H9 (cell line): Measurements from ENCODE around the gene COPS4. TPM values are rescaled to one million over a fixed set of nuclear protein-coding genes. Genes with fewer than 3 reads are reported as not detected.

Source experiments
- DNase-seq: peaks from one replicate; pipeline ENCODE4 v3.0.0-alpha.2; 2017
- H2AFZ ChIP-seq: one replicate; pipeline ENCODE4 v1.6.1; 2013; ENCODE audit warnings: mild to moderate bottlenecking, low read length, control low read depth, moderate library complexity
- H2AK5ac ChIP-seq: 2 replicates; pipeline ENCODE4 v1.6.1; 2013; ENCODE audit warnings: low read length, control low read depth, mixed read lengths; ENCODE audit not compliant: insufficient read length
- H2BK120ac ChIP-seq: one replicate; pipeline ENCODE4 v1.6.1; 2013; ENCODE audit warnings: low read depth, mild to moderate bottlenecking, low read length, control low read depth, inconsistent platforms; ENCODE audit not compliant: poor library complexity, severe bottlenecking
- H2BK12ac ChIP-seq: 2 replicates; pipeline ENCODE4 v1.6.1; 2013; ENCODE audit warnings: low read length, control low read depth, mixed read lengths, low read depth; ENCODE audit not compliant: insufficient read length
- H2BK15ac ChIP-seq: 2 replicates; pipeline ENCODE4 v1.6.1; 2013; ENCODE audit warnings: low read depth, low read length, control low read depth
- H2BK20ac ChIP-seq: one replicate; pipeline ENCODE4 v1.6.1; 2013; ENCODE audit warnings: low read depth, mild to moderate bottlenecking, low read length, control low read depth, inconsistent platforms; ENCODE audit not compliant: poor library complexity, severe bottlenecking
- H2BK5ac ChIP-seq: 2 replicates; pipeline ENCODE4 v1.6.1; 2013; ENCODE audit warnings: low read length, control low read depth, mixed read lengths; ENCODE audit not compliant: insufficient read length
- H3K14ac ChIP-seq: 2 replicates; pipeline ENCODE4 v1.6.1; 2013; ENCODE audit warnings: low read length, control low read depth; ENCODE audit not compliant: insufficient read depth
- H3K18ac ChIP-seq: 2 replicates; pipeline ENCODE4 v1.6.1; 2013; ENCODE audit warnings: low read depth, mild to moderate bottlenecking, mixed read lengths, low read length, control low read depth; ENCODE audit not compliant: insufficient read length
- H3K23ac ChIP-seq: 2 replicates; pipeline ENCODE4 v1.6.1; 2013; ENCODE audit warnings: low read length, control low read depth, mixed read lengths, low read depth; ENCODE audit not compliant: insufficient read length
- H3K23me2 ChIP-seq: 2 replicates; pipeline ENCODE4 v1.6.1; 2013; ENCODE audit warnings: low read depth, mild to moderate bottlenecking, mixed read lengths, low read length, control low read depth; ENCODE audit not compliant: insufficient read length, poor library complexity, severe bottlenecking
- H3K27ac ChIP-seq: 2 replicates; pipeline ENCODE4 v1.5.1; 2013; ENCODE audit warnings: low read length, control low read depth, mixed read lengths, low read depth; ENCODE audit not compliant: insufficient read length
- H3K27me3 ChIP-seq: 2 replicates; pipeline ENCODE4 v1.6.1; 2013; ENCODE audit warnings: low read length, control low read depth, inconsistent platforms; ENCODE audit not compliant: insufficient read depth
- H3K4ac ChIP-seq: 2 replicates; pipeline ENCODE4 v1.6.1; 2013; ENCODE audit warnings: low read depth, mild to moderate bottlenecking, control low read depth, inconsistent platforms, low read length, moderate library complexity
- H3K4me1 ChIP-seq: 2 replicates; pipeline ENCODE4 v1.6.1; 2013; ENCODE audit warnings: low read length, control low read depth, inconsistent platforms; ENCODE audit not compliant: insufficient read depth
- H3K4me2 ChIP-seq: 2 replicates; pipeline ENCODE4 v1.6.1; 2013; ENCODE audit warnings: low read length, control low read depth, mixed read lengths; ENCODE audit not compliant: insufficient read length, insufficient read depth
- H3K56ac ChIP-seq: 2 replicates; pipeline ENCODE4 v1.6.1; 2013; ENCODE audit warnings: low read depth, mild to moderate bottlenecking, mixed read lengths, low read length, control low read depth; ENCODE audit not compliant: insufficient read length
- H3K79me1 ChIP-seq: 2 replicates; pipeline ENCODE4 v1.6.1; 2013; ENCODE audit warnings: low read depth, mild to moderate bottlenecking, moderate library complexity, low read length, control low read depth, inconsistent platforms; ENCODE audit not compliant: insufficient read depth, poor library complexity, severe bottlenecking
- H3K79me2 ChIP-seq: 2 replicates; pipeline ENCODE4 v1.6.1; 2013; ENCODE audit warnings: low read length, control low read depth, inconsistent platforms; ENCODE audit not compliant: insufficient read depth
- H3K9ac ChIP-seq: 2 replicates; pipeline ENCODE4 v1.6.1; 2013; ENCODE audit warnings: low read length, control low read depth, mixed read lengths; ENCODE audit not compliant: insufficient read length; ENCODE audit errors: extremely low read depth
- H3K9me3 ChIP-seq: one replicate; pipeline ENCODE4 v1.6.1; 2013; ENCODE audit warnings: low read depth, low read length, inconsistent platforms; ENCODE audit not compliant: control insufficient read depth
- H3T11ph ChIP-seq: one replicate; pipeline ENCODE4 v1.6.1; 2013; ENCODE audit warnings: mild to moderate bottlenecking, low read length, control low read depth, inconsistent platforms
- H4K20me1 ChIP-seq: one replicate; pipeline ENCODE4 v1.6.1; 2013; ENCODE audit not compliant: control insufficient read depth, insufficient read length, insufficient read depth
- H4K5ac ChIP-seq: 2 replicates; pipeline ENCODE4 v1.6.1; 2013; ENCODE audit warnings: low read depth, mild to moderate bottlenecking, mixed read lengths, low read length, control low read depth; ENCODE audit not compliant: insufficient read length
- H4K8ac ChIP-seq: replicated peaks from 2 replicates; pipeline ENCODE4 v1.6.1; 2013; ENCODE audit warnings: low read length, control low read depth, mixed read lengths, low read depth; ENCODE audit not compliant: insufficient read length
- H4K91ac ChIP-seq: 2 replicates; pipeline ENCODE4 v1.6.1; 2013; ENCODE audit warnings: low read depth, mild to moderate bottlenecking, moderate library complexity, mixed read lengths, low read length, control low read depth; ENCODE audit not compliant: insufficient read length
- H3K27ac Mint-ChIP-seq, 3 experiments: 2 replicates in 2 of 3; 3 replicates in 1 of 3; pipeline ENCODE4 v1.8.0; 2020 to 2021; ENCODE audit warnings: mixed read lengths in 3 of 3, mild to moderate bottlenecking in 1 of 3, moderate library complexity in 1 of 3
- H3K27me3 Mint-ChIP-seq: 2 replicates; pipeline ENCODE4 v1.8.0; 2021; ENCODE audit warnings: low read depth, mild to moderate bottlenecking, moderate library complexity, mixed read lengths
- H3K36me3 Mint-ChIP-seq, 3 experiments: 2 replicates in 2 of 3; 3 replicates in 1 of 3; pipeline ENCODE4 v1.8.0; 2020 to 2021; ENCODE audit warnings: low read depth in 3 of 3, mixed read lengths in 3 of 3; ENCODE audit not compliant: insufficient read depth in 1 of 3
- H3K4me1 Mint-ChIP-seq, 2 experiments: 2 replicates each; pipeline ENCODE4 v1.8.0; 2020; ENCODE audit warnings: mixed read lengths in 2 of 2
- H3K4me3 Mint-ChIP-seq, 2 experiments: 2 replicates in 1 of 2; 3 replicates in 1 of 2; pipeline ENCODE4 v1.8.0; 2020 to 2021; ENCODE audit warnings: mild to moderate bottlenecking in 2 of 2, mixed read lengths in 2 of 2, moderate library complexity in 1 of 2
- H3K9me3 Mint-ChIP-seq, 2 experiments: 2 replicates in 1 of 2; 3 replicates in 1 of 2; pipeline ENCODE4 v1.8.0; 2020; ENCODE audit warnings: mild to moderate bottlenecking in 2 of 2, mixed read lengths in 2 of 2, moderate library complexity in 1 of 2
- CTCF ChIP-seq: fragments of 200-600 bp; sonication (generic); conservative IDR thresholded peaks from 3 replicates; pipeline ENCODE4 v1.8.0; 2021; ENCODE audit warnings: antibody characterized with exemption, mild to moderate bottlenecking
- WGBS: extraction: QIAGEN DNeasy Blood & Tissue Kit; methylation state at CpG from one replicate; pipeline ENCODE4 v1.1.7; 2013; ENCODE audit warnings: missing lambda C conversion rate, low lambda C conversion rate, mixed read lengths; ENCODE audit not compliant: insufficient read length; ENCODE audit errors: extremely low coverage; 5-methylcytosine and 5-hydroxymethylcytosine counted together
- total RNA-seq: library from RNA; stranded (reverse); gene quantifications from 2 replicates; pipeline ENCODE4 v1.2.1, GENCODE V29; 2021

The COPS4 gene
- total RNA-seq, 1 experiment from 2014 or later = 39.9 TPM

DNA sequence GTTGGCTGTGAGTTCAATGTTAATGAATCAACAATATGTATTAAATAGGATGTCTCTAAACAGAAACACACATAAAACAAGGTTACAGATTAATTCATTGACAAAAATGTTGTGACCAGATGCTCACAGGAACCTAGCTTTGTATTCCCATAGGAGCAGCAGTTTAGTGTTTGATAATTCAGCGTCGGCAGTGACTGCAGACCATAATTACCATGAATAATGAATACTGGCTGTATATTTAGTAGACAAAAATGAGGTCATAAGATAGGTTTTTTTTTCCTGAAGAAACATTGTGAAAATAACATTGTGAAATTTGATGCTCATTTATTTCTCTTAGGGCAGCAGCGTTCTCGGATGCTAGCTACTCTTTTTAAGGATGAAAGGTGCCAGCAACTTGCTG lies 27.8 kb downstream of the COPS4 start:
- Histone ChIP-seq H3T11ph (no peak overlapping the region), H2AFZ (no peak overlapping the region), H4K8ac (no peak overlapping the region), H3K27me3 (no peaks in the 10 kb centered on the region), H3K14ac (no peak overlapping the region), H2BK12ac (no peak overlapping the region), H3K79me1 (no peaks in the 10 kb centered on the region), H3K9ac (no peak overlapping the region), H3K27ac (no peak overlapping the region), H2BK5ac (no peak overlapping the region), H3K18ac (no peak overlapping the region), H3K23ac (no peak overlapping the region), H3K79me2 (no peaks in the 10 kb centered on the region), H2BK20ac (no peak overlapping the region), H2BK120ac (no peak overlapping the region), H4K20me1 (no peaks in the 10 kb centered on the region), H3K23me2 (no peaks in the 10 kb centered on the region), H3K56ac (no peak overlapping the region), H2AK5ac (no peak overlapping the region), H3K4ac (no peak overlapping the region), H4K91ac (no peak overlapping the region), H3K4me1 (no peaks in the 10 kb centered on the region), H2BK15ac (no peak overlapping the region), H4K5ac (no peak overlapping the region), H3K9me3 (no peaks in the 10 kb centered on the region), H3K4me2 (no peak overlapping the region)
- peaks cover 8 to 33% (median 30%) of the 10 kb centered on the region in 3 experiments; a peak in 6 of 7 replicates for H3K36me3 Mint-ChIP-seq
- no peaks in the 10 kb centered on the region; a peak in 1 of 5 replicates for H3K9me3 Mint-ChIP-seq
- no peak overlapping the region for H3K4me3 Mint-ChIP-seq
- whole genome bisulfite sequencing = no CpG with 5 or more reads among the region's 4 CpGs
- H3K27me3 Mint-ChIP-seq = no peaks in the 10 kb centered on the region
- no peak overlapping the region for H3K27ac Mint-ChIP-seq
- no peaks in the 10 kb centered on the region for H3K4me1 Mint-ChIP-seq
- TF ChIP-seq CTCF = no peak
- no peak for DNase-seq
